Kidney glomerular epithelial cell (primary cell): ENCODE results near the gene MRPL49.
"Not testable (repeated sequence)": the region's sequence is repeated elsewhere in the genome, so short reads cannot be mapped to it uniquely, and the experiment has no call there.

Source experiments
- DNase-seq: peaks from one replicate; lab custom pipeline; 2025; lab: John Stamatoyannopoulos, UW

MRPL49 gene

DNA sequence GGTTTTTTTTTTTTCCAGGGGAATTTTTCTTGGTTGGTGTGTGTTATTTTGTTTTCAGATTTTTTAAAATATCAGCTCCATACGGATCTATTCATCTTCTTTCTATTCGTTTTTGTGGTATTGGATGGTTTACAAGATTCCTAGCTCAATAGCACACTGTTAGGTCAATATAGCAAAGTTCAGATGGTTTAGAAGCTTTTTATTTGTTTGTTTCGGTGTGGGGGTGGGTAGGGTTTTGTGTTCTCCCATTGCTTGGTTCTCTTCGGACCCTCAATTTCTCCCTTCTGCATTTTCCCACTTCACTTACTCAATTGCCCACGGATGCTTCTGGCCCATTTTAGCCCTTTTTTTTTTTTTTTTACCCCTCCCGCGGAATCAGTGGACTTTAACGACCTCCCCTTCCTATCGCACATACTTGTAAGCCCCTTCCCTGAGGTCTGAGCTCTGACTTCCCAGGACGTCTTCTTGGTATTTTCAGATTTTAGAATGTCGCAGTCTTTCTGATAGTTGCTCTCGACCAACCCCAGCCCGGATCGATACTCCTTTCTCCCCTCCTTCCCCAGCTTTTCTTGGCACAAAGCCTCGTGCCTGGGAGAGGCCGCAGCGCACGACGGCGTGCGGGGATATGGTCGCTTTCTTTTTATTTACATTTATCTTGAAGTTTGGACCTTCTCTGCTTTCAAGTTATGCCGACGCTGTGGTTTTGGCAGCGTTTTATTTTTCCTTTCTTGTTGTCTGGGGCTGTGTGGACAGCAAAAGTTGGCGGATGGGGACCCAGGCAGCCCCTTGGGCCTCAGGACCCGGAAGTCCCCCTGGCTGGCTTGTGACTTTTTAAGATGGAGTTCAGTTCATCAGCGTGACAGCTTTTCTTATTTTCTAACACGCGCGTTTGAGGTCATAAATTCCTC is 43.5 kb downstream of the MRPL49 start:
- no peak for DNase-seq

GRCh38 chr11:65166893-65167292 is 44.8 kb downstream of the MRPL49 start:
- DNase-seq: no peak

GRCh38 chr11:65167656-65168055 is 45.5 kb downstream of the MRPL49 start:
- no peak for DNase-seq

GRCh38 chr11:65169164-65169641 is 47.1 kb downstream of the MRPL49 start:
- no peak for DNase-seq

- no peak for DNase-seq
These were observed 48.0 kb downstream of the MRPL49 start, which contains the start of gene SPDYC for GRCh38 chr11:65170058-65170534. Gene SPDYC, plus strand, starts transcription at chr11:65170233. Its CDS starts 1,125 bp downstream, at chr11:65171358.

DNA sequence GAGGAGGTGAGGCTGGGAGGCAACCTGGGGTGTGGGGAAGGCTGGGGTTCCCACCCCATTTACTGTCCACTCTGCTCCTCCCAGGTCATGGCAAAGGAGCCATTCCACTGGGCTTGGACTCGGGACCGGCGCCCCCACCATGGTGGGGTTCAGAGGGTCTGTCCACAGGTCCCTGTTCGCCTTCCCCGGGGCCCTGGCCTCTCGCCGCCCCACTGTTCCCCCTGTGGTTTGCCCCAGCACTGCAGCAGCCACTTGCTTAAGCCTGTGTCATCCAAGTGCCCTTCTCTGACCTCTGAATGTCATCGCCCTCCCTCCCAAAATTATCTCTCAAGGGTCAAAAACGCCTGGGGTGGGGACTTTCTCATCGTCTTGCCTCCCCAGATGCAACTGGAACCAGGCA is 50.5 kb downstream of the MRPL49 start:
- no peak for DNase-seq

DNA sequence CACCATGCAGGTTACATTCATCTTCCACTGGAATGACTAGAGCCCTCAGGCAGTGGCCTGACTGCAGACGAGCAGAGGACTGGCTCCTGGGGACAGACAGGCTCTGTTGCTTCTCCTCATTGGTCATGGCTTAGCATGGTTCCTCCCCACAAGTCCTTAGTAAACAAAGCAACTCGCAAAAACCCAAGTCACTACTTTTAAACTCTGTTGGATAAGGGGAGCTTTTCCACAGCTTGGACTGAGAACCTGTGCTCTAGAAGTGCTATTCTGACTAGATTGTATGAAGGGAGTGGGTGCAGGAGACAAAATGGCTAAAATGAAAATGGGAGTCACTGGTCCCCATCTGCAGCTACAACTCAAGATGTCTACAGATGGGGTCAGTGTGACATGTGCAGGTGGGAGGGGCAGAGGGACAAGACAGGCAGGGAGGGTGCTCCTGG is 52.5 kb downstream of the MRPL49 start:
- DNase-seq: not testable (repeated sequence)
